GM12873 (cell line): ENCODE data around the gene THY1.

ENCODE experiments used
- TF ChIP-seq, protein P1 (sequence below): IDR thresholded peaks from 2 replicates; pipeline ENCODE4 v1.5.1; 2012; ENCODE audit warnings: low read depth, mild to moderate bottlenecking, moderate library complexity, low read length, control low read depth; ENCODE audit not compliant: insufficient read depth; ENCODE audit errors: missing control alignments

THY1 gene

DNA sequence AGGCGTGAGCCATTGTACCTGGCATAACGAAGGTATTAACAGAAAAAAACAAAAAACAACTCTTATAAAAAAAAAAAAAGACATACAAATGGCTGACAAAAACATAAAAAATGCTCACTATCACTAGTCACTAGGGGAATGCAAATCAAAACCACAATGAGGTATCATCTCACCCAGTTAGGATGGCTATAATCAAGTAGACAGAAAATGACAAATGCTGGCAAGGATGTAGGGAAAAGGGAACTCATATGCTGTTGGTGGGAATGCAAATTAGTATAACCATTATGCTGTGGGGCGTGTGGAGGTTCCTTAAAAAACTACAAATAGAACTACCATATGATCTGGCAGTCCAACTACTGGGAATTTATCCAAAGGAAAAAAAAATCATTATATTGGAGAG, 17.0 kb downstream of the THY1 start:
- TF ChIP-seq, protein P1, sequence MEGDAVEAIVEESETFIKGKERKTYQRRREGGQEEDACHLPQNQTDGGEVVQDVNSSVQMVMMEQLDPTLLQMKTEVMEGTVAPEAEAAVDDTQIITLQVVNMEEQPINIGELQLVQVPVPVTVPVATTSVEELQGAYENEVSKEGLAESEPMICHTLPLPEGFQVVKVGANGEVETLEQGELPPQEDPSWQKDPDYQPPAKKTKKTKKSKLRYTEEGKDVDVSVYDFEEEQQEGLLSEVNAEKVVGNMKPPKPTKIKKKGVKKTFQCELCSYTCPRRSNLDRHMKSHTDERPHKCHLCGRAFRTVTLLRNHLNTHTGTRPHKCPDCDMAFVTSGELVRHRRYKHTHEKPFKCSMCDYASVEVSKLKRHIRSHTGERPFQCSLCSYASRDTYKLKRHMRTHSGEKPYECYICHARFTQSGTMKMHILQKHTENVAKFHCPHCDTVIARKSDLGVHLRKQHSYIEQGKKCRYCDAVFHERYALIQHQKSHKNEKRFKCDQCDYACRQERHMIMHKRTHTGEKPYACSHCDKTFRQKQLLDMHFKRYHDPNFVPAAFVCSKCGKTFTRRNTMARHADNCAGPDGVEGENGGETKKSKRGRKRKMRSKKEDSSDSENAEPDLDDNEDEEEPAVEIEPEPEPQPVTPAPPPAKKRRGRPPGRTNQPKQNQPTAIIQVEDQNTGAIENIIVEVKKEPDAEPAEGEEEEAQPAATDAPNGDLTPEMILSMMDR: no peak

DNA sequence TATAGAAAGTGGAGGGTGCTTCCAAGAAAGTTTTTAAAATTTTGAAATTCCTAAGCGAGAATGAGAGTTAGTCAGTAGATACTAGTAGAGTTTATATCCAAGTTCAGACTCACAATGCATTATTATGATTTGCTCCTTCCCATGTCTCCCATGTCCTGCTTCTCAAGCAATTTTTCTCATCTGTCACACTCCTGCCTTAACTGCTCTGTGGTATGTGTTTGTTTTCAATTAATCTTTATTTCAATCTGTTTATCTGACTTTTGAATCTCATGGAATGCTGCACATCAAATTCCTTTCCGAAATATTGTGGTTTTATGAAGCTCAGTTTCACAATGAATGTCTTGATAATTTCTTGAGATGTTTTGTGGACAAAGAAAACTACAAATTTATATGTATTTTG, 18.1 kb downstream of the THY1 start:
- TF ChIP-seq, protein P1: no peak

DNA sequence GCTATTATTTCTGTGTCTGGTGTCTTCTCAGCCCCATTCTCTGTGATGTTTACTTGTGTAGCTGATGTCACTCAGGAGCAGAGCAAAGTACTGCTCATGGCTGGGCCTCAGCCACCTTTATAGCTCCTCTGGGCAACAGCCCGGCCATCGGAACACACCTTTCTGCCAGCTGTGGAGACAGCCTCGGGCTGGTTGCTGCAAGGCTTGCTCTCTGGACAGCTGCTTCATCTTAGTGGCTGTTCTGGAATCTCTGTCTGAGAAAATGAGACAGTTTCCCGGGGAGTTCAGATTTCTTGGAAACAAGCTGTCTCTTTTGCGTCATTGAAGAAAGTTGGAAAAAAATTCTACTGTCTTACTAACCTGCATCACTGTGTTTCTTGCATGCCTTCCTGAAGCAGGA, 20.0 kb downstream of the THY1 start:
- TF ChIP-seq, protein P1: no peak

DNA sequence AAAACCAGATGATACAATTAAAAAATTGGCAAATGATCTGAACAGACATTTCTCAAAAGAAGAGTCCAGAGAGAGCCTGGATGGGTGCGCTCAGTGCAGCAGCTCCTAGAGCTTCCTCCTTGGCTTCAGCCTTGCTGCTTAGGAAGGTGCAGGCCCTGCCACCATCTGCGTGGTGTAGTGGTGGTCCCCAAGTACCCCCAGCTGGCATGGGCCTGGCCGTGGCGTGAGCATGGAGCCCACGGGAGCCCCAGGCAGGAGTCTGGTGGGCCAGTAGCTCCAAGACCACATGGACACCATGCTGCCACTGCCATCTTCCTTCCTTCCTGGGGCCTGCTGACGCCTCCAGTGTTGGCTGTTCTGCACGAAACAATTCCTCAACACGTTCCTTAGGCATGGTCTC, 20.5 kb downstream of the THY1 start:
- TF ChIP-seq, protein P1: no peak

DNA sequence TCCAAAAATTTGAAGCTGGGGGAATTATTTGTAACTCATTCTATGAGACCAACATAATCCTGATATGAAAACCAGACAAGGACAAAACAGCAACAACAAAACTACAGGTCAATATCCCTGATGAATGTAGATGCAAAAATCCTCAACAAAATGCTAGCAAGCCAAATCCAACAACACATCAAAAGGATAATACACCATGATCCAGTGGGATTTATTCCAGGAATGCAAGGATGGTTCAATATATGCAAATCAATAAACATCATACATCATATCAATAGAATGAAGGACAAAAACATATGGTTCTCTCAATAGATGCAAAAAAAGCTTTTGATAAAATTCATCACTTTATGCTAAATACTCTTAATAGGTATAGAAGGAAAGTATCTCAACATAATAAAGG, 22.1 kb downstream of the THY1 start:
- TF ChIP-seq, protein P1: no peak

DNA sequence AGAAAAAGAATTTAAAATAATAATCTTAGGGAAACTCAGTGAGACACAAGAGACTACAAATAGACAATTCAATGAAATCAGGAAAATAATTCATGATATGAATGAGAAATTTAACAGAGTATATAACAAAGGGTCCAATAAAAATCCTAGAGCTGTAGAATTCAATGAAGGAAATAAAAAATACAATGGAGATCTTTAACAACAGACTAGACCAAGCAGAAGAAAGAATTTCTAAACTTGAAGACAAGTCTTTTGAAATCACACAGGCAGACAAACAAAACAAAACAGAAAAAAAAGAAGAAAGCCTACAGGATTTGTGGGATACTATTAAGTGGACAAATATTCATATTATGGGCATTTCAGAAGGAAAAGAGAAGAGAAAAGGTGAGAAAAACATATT, 25.2 kb downstream of the THY1 start:
- TF ChIP-seq, protein P1: no peak

DNA sequence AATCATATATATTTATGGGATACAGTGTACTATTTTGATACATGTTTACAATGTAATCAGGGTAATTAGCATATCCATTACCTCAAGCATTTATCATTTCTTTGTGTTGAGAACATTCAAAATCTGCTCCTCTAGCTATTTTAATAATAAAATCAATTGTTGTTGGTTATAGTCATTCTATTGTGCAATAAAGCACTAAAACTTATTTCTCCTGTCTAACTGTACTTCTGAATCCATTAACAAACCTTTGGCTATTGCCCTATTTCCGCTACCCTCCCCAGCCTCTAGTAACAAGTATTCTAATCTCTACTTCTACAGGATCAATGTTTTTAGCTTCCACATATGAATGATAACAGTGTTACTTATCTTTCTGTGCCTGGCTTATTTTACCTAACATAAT, 26.1 kb downstream of the THY1 start:
- TF ChIP-seq, protein P1: no peak
